PC-9 (cell line): ENCODE results near the gene TPPP.
"Not testable (repeated sequence)": the region's sequence is repeated elsewhere in the genome, so short reads cannot be mapped to it uniquely, and the experiment has no call there.

Experiments
- CTCF ChIP-seq: fragments of 200-600 bp; sonication (generic); conservative IDR thresholded peaks from 2 replicates; pipeline ENCODE4 v1.6.1; 2017; ENCODE audit warnings: mixed run types, antibody characterized with exemption, mild to moderate bottlenecking, moderate library complexity
- EZH2 ChIP-seq: fragments of 200-600 bp; sonication (generic); IDR thresholded peaks from 2 replicates; pipeline ENCODE4 v1.8.0; 2017; ENCODE audit warnings: antibody characterized with exemption, low read depth

- TF ChIP-seq CTCF, EZH2: not testable (repeated sequence)
These were observed 13.0 kb upstream of the TPPP start for GRCh38 chr5:706127-706526.
